AG08396 (cell line): Measurements from ENCODE around the gene PLEKHG7.
"Not testable (repeated sequence)": the region's sequence is repeated elsewhere in the genome, so short reads cannot be mapped to it uniquely, and the experiment has no call there.

Source experiments
- DNase-seq: peaks from one replicate; pipeline ENCODE4 v3.0.0; 2012; ENCODE audit warnings: low spot score, mixed read lengths

Gene PLEKHG7

GRCh38 chr12:92747151-92747550, 44.4 kb downstream of the PLEKHG7 start:
- no peak for DNase-seq

DNA sequence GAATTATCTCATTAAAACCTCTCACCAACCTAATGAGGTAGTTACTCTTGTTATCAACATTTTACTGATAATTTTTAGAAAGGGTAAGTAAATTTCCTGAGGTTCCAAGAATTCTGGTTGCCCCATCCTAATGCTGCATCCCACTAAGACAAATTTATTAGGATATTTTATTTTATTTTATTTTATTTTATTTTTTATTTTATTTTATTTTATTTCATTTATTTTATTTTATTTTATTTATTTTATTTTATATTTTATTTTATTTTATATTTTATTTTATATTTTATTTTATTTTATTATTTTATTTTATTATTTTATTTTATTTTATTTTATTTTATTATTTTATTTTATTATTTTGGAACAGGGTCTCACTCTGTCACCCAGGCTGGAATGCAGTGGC, 46.9 kb downstream of the PLEKHG7 start:
- DNase-seq = not testable (repeated sequence)

DNA sequence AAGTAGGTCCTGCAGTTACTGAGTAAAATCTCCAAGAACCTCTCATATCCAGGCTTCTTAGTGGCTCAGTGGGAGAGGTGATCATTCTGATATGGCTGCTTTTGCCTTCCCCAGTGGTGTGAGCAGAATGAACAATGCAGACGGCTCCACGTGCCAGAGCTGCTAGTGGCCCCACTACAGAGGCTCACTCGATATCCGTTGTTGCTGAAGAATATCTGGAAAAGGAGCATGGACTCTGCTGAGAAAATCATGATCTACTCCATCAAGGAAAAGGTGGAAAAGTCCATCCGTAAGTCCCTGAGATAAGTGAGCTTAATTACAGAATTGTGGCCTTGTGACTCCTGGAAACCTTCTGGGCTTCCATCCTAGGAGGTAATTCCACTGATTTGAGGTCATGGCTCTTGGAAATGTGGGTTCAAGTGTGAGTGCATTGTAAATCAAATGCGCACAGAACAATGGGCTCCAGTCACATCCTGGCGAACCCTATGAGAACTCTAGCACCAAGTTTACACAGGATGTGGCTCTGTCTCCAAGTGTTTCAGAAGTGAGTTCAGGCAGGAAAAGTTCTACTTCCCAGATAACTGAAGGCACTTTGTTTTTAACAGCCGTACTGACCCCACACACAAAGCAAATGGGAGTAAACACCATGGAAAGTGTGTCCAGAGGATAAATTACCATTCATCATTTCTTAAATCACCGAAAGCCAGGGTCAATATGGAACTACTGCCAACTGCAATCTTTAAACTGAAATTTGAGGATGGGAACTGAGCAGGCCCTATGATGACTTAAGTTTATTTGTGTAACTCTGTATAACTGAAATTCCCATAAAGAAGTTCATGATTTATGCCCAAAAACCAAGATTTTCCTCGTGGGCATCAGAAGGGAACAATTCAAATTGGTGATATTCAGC, 51.4 kb downstream of the PLEKHG7 start:
- no peak for DNase-seq

GRCh38 chr12:92756898-92757596, 54.3 kb downstream of the PLEKHG7 start:
- DNase-seq = no peak

DNA sequence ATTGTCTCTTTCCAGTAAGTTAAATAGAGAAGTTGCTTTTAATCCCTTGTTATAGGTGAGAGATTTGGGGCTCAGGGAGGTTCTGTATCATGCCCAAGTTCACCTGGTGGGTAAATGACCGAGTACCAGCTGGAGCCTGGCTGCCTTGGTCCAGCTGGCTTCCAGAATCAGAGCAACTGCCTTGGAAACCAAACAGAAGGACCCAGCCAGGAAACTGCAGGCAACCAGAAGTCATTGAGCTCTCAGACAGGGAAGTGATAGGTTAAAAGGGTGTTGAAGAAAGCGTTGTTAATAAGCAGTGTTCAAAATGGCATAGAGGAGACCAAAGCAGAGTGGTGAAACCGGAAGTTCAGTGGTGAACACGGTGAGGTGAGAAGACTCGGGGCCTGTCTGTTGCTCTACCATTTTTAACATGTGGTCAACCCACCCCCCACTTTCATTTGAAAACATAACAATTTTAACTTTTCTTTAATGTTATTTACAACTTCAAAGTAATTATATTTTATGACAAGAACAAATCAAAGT, 54.9 kb downstream of the PLEKHG7 start:
- no peak for DNase-seq

DNA sequence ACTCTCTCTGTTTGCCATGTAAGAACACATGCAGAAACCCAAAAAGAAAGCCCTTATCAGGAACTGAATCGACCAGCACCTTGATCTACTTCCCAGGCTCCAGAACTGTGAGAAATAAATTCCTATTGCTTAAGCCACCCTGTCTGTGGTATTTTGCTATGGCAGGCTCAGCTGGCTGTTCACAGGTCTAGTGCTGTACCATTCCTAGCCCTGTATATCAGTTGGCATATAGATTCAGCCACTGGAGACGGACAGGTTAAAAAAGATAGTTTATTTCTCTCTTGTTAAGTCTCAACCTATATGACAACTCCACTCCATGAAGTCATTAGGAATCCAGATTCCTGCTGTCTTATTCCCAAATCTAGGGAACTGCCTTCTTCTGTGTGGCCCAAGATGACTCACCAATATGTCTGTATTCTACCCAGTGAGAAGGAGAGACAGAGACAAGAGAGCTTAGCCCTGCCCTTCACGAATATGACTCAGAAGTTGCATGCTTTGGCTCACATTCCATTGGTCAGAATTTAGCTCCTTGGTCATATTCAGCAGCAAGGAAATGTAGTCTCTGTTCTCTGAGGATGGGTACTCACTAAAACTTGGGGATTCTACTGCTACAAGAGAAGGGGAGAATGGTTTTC, 57.0 kb downstream of the PLEKHG7 start:
- peak; percentile 70 for DNase-seq

- no peak for DNase-seq
Observed at GRCh38 chr12:92762773-92763172, 60.0 kb downstream of the PLEKHG7 start.

DNA sequence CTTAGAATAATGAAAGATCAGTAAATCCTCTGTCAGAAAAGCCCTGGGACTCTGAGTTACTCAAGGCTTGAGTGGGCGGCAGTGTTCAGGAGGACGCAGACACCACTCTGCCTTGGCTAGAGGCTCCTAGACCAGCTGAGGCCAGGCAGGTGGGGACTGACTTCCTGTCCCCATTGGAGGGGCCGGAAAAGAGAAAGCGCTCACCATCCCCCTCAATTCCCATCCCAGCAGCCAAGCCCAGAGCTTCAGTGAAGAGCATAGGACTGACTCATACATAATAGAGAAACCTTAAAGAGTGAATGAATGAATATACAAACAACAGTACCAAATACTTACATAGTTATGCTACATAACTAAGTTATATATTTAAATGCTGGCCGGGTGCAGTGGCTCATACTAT, 62.0 kb downstream of the PLEKHG7 start:
- DNase-seq = no peak

DNA sequence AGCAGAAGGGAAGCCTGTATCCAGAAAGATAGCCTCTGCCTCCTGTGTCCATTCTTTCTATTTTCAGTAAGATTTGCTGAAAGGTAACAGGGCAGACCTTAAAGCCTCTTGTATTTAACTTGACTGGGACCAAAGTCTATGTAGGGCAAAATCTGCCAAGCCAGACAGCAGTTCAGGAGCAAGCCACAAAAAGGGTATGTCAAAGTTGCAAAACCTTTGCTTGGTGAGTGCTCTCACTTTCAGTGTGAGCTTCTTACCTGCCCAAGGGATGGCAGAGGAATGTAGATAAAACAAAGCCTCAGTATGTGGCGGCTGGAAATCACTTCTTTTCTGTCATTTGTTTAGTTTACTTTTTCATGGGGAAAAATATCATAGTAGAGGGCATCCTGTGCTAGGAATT, 63.1 kb downstream of the PLEKHG7 start:
- DNase-seq = no peak

DNA sequence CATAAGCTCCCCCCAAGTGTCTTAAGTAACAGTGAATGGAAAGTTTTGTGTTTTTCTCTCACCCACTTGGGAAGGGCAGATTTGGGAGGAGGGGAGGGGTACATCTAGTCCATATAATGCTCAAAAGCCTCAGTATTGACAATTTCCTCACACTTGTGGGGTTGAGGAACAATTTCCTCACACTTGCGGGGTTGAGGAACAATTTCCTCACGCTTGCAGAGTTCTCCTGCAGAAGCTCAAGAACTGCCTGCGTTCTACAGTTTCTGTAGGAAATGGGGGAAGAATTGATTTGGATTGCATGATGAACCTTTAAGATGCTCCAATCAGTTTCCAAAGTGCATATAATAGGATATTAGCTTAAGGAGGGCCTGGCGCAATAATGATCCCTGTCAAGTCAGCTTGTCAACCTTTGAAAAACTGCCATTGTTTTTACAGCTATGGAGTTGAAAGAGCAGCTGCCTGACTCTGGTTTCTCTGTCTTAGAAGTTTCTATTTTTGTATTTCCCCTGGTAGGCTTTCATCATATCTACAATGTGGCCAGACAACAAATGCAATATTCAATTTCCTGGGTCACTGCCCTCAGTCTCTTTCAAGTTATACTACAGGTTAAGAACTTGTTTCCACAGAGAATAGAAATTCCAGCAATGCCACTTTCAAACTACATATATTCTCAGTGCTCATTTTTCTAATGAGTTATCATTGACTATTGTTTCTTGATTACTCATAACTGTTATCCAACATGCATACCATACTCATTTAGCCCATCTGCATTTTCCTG, 66.5 kb downstream of the PLEKHG7 start:
- no peak for DNase-seq

DNA sequence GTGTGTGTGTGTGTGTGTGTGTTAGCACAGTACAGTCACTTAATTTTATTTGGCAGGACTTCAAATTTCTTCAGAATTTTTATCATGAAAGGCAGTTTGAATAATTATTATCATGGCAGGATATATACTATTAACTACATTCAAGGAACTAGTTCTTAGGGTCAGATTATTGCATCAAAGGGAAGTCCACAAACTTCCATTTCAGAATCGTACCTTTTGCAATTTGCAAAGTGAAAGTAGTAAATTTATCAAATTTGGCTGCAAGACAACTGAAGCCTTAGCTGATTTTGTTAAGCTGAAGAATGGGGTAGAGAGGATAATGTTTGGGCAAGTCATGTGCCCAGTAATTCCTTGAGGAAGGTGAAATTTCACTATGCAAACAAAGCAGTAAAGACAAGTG, 68.2 kb downstream of the PLEKHG7 start:
- no peak for DNase-seq

GRCh38 chr12:92775416-92775815, 72.6 kb downstream of the PLEKHG7 start:
- no peak for DNase-seq

- DNase-seq = no peak
Observed at GRCh38 chr12:92778525-92778924, 75.7 kb downstream of the PLEKHG7 start.

DNA sequence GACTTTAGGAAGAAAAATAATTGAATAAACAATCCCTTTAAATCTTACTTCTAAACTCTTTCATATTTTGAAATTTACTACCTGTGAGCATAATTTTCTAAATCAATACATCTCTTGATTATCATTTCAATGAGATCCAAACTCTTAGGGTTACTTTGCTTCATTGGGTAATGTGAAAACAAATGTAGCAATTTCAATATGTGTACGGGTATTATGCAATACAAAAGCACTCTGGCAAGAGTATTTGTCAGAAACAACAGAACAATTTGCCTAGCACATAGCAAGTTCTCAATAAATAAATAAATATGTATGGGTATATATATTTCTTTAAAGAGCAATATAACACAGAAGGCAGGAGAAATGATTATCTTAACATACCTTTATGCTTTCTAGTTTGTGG, 77.1 kb downstream of the PLEKHG7 start:
- no peak for DNase-seq

DNA sequence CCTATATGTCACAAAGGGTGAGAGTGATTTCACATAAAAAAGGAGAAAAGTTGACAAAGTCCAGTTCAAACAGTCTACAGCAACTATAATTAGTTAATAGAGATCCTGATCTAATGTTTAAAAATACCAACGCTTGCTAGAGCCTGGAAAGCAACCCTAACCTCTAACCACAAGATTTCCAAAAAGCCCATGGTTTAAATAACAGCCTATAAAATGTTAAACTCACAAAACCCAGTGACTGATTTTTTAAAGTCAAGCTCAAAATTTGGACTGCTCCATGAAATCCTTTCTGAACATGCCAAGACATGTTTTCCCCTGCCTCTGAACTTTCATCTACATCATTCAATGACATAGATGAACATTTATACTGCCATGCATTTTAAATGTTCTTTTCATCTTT, 81.6 kb downstream of the PLEKHG7 start:
- peak; percentile 39 for DNase-seq

- DNase-seq = peak; percentile 28
Observed at GRCh38 chr12:92784797-92785562, 82.2 kb downstream of the PLEKHG7 start.

DNA sequence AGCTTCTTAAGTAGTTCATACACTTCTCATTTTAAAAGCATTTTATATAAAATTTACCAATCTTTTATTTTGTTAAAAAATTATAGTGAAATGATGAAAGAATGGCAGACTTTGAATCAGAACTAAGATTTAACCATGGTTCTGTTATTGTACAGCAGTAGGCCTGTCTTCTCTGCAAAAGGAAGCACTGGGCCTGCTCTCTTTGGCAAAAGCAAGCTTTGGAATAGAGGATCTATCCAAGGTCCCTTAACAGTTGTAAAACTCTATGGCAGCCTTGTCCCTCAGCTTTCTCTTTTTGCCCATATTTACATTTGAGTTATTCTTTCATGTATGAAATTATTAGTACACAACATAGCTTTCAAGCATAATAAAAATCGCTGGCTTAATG, 82.8 kb downstream of the PLEKHG7 start:
- DNase-seq = no peak

DNA sequence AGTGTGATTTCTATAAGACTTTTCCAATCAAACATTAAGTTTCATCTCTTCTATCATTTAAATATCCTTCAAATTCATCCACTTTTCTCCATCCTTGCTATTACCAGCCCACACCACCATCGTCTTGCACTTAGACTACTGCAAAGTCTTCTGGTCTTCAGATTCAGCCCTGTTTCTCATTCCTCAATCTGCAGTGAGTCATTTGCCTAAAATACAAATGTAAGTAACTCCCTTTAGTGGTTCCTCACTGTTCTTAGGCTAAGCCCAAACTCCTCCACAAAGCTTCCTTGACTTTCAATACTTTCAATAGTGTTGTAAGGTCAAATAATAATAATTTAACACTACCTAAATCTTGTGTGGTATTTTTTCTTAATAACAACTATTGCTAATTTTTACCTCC, 83.3 kb downstream of the PLEKHG7 start:
- DNase-seq = peak; percentile 27

DNA sequence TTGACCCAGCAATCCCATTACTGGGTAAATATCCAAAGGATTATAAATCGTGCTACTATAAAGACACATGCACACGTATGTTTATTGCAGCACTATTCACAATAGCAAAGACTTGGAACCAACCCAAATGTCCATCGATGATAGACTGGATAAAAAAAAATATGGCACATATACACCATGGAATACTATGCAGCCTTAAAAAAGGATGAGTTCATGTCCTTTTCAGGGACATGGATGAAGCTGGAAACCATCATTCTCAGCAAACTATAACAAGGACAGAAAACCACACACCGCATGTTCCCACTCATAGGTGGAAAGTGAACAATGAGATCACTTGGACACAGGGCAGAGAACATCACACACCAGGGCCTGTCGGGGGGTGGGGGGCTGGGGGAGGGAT, 91.6 kb downstream of the PLEKHG7 start:
- DNase-seq = not testable (repeated sequence)

- DNase-seq = no peak
Observed at GRCh38 chr12:92794814-92795213, 92.0 kb downstream of the PLEKHG7 start.

GRCh38 chr12:92796650-92797049, 93.9 kb downstream of the PLEKHG7 start:
- DNase-seq = no peak
